HS-5 (cell line): Measurements from ENCODE around the gene GPR119.
A peak's percentile ranks its signal among the peaks of the same experiment; 100 is the strongest.
"Not testable (repeated sequence)": the region's sequence is repeated elsewhere in the genome, so short reads cannot be mapped to it uniquely, and the experiment has no call there.

ENCODE experiments used
- DNase-seq: peaks from one replicate; pipeline ENCODE4 v3.0.0-alpha.2; 2012; ENCODE audit warnings: low read depth

Gene GPR119

GRCh38 chrX:130385520-130385919 lies at the start of gene GPR119:
Gene GPR119, minus strand, starts transcription at chrX:130385674. Its CDS starts 227 bp downstream, at chrX:130385447.
- no peak for DNase-seq

DNA sequence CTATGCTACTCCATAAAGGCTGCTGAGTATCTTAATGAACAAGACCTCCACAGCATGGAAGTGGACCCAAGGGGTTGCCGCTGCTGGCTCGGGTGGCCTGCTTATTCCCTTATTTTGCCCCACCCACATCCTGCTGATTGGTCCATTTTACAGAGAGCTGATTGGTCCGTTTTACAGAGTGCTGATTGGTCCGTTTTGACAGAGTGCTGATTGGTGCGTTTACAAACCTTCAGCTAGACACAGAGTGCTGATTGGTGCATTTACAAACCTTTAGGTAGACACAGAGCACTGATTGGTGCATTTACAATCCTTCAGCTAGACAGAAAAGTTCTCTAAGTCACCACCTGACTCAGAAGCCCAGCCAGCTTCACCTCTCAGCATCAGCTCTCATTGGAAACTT lies 43.8 kb upstream of the GPR119 start:
- DNase-seq: not testable (repeated sequence)

GRCh38 chrX:130426531-130426930 lies 41.1 kb upstream of the GPR119 start:
- no peak for DNase-seq

DNA sequence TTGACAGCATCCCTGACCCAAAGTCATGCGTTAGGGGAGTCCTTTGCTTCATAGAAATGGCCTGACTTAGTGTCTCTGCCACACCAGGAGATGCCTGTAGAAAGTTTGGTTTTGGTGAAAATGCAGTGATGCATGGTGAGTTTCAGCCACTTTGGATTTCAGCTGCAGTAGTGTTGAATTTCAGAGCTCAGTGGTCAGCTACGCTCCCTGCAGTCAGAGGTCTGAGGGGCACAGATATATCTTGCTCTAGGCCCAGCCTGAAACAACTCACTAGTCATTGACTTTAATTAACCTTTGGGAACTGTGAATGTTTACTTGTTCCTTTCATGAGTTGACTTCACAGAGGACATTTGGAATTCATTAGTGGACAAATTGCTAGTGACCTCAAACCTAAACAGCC lies 33.8 kb upstream of the GPR119 start:
- DNase-seq: no peak

GRCh38 chrX:130418740-130419139 lies 33.3 kb upstream of the GPR119 start:
- no peak for DNase-seq

GRCh38 chrX:130418066-130418465 lies 32.6 kb upstream of the GPR119 start:
- no peak for DNase-seq

- DNase-seq: no peak
These were observed 31.3 kb upstream of the GPR119 start for GRCh38 chrX:130416785-130417184.

DNA sequence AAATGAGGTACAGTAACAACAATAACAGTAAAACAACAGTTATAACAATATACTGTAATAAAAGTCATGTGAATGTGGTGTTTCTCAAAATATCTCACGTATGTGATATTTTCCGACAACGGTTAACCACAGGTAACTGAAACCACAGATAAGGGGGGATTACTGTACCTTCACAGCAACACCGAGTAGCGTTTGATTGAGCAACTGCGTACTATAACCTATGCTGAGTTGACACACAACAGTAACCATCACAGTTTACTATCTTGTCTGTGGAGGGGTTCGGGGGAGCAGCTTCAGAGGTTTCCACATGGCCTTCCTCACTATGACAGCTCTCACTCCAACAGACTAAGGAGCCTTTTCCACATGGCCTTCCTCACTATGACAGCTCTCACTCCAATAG lies 29.7 kb upstream of the GPR119 start:
- DNase-seq: no peak

GRCh38 chrX:130414800-130415199 lies 29.3 kb upstream of the GPR119 start:
- DNase-seq: no peak

DNA sequence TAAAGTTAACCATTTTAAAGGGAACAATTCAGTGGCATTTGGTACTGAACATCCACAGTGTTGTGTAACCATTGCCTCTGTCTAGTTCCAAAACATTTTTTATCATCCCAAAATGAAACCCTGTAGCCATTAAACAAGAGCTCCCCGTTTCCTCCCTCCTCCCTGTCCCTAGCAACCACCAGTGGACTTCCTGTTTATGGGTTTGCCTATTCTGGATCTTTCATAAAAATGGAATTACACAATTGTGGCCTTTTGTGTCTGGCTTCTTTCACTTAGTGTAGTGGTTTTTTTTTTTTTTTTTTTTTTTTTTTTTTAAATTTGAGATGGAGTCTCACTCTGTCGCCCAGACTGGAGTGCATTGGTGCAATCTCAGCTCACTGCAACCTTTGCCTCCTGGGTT lies 27.9 kb upstream of the GPR119 start:
- no peak for DNase-seq

DNA sequence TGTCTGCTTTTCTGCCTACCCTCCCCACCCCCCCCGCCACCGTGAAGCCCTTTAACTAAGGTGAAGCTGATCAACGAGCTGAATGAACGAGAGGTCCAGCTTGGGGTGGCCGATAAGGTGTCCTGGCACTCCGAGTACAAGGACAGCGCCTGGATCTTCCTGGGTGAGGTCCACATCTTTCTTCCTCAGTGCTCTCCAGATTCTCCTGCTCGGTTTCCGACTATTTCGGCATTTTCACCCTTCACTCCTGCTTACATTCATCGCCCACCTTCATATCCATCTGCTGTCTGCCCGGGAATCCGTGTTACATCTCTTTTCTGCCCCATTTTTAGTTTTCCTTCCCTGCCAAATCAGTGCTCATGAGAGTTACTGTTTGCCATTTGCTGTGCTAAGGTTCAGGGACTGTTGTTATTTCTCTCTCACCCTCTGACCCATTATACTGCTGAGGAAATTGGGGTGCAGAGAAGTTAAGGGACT lies 16.8 kb upstream of the GPR119 start:
- DNase-seq: no peak

- DNase-seq: peak; percentile 15
These were observed 16.1 kb upstream of the GPR119 start, which contains the start of gene RBMX2 for GRCh38 chrX:130401415-130402207. Gene RBMX2, plus strand, starts transcription at chrX:130401987. Its CDS starts 46 bp downstream, at chrX:130402033.

DNA sequence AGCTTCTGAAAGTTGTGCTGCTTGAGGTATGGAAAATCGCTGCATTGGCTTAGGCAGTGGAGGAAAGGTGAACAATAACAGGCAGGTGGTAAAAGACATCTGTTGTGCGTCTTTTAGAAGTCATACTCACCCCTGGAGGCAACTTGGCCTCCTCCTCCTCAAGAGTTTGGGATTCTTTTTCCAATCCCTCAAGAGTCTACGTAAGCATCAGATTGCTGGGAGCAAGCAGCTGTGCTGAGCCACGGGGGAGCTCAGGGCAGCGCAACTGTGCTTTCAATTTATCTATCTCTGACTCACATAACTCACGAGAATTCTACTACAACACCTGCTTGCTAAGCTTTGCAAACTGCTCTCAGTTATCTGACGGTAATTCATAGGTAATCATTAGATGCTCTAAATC lies 9.9 kb upstream of the GPR119 start:
- no peak for DNase-seq

DNA sequence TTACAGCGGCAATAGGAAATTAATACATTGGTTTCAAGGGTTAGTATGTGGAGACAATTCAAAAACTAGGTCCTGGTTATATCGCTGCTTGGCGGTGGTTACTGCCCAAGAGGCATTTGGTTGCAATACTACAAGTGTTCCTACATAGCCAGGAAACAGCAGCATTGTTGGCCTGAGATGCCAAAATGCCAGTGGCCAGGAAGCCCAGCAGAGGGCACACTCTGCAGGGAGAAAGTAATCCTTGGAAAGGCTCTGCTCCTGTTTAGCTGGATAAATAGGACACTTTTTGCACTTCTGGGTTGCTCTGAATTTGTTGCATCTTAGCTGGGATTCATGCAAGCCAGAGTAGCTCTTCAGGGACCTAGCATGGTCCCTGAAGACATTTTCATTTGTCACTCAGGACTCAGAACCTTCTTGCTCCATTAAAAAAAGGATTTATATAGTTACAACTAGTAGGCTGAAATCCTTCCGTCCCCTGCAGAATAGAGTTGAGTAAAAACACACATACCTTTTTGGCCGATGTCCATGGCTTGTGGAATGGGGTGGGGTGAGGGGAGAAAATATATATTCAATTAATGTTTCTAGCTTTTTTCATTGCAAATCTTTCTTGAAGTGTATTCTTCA lies 8.1 kb upstream of the GPR119 start:
- no peak for DNase-seq

GRCh38 chrX:130386408-130386808 lies 934 bp upstream of the GPR119 start:
- DNase-seq: no peak

DNA sequence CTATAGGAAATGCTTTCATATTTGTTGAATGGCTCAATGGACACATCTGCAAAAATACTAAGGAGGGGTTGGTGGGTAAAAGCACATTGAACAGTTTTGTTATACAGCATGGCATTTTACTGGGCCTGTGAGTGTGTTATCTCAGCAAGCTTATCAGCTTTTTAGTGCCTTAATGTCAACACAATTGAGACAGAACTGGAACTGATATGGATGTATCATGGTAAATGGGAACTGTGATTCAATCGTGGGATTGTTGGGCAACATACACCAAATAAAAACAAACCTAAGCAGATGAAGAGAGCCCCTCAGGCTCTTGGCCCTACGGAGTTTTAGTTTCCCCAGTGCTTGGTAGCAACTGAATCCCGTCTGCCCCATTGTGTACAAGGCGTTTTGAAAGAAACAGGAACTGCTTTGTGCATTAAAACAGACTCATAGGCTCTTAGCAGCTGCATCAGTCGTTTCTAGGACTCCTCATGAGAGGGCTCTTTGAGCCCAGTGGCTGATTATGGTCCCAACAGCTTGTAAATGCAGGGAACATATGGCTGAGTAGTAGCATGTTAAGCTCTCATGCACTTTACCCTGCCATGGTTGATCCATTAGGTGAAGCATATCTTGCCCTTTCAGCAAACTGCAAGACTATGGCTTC lies 7.3 kb downstream of the GPR119 start:
- no peak for DNase-seq

- no peak for DNase-seq
These were observed 9.4 kb downstream of the GPR119 start for GRCh38 chrX:130376077-130376476.

GRCh38 chrX:130352050-130352449 lies 33.4 kb downstream of the GPR119 start:
- DNase-seq: not testable (repeated sequence)

- no peak for DNase-seq
These were observed 33.9 kb downstream of the GPR119 start for GRCh38 chrX:130351567-130351966.

GRCh38 chrX:130347321-130347720 lies 38.2 kb downstream of the GPR119 start:
- no peak for DNase-seq

DNA sequence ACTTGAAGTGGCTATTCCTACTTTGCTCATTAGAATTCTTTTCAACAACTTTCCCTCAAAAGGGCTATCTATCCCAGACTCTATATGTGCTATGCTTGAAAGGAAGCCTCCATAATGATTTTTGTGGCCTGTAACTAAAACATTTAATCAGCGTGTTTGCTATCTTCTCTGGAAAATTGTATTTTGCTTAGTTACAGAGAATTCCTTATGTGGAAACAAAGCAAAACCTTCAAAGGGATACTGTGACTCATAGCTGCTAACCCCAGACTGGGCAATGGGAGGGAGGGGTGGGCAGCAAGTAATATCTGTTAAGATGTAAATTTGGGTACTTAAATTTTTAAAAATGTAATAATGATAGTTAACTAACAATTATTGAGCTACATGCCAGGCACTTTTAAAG lies 42.1 kb downstream of the GPR119 start:
- no peak for DNase-seq

DNA sequence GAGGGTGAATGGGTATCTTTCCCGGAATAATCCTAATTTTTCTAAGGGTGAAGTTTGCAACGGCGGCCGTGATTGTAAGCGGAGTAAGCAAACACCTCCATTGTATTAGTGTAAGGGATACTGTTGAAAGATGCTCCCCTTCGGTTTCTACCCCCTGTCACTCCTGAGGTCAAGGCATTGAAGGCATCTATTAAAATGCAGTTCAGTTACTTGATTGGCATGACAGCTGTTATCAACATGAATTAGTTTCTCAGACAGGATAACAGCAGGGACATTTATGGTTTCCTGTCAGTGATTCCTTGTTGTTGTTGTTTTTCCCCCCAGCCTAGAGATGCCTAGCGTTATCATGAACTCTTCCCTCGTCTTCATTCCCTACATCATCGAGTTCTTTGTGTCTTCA lies 45.2 kb downstream of the GPR119 start:
- DNase-seq: no peak
